Spleen (tissue), 11 donors: ENCODE results near the gene CD8B. TPM values are rescaled to one million over a fixed set of nuclear protein-coding genes. Genes with fewer than 3 reads are reported as not detected.
"Not testable (repeated sequence)": the region's sequence is repeated elsewhere in the genome, so short reads cannot be mapped to it uniquely, and the experiment has no call there.

ENCODE experiments used
- DNase-seq: peaks from one replicate; pipeline ENCODE4 v3.0.0-alpha.2; 2020
- H3K27ac ChIP-seq, 8 donors: fragments of 200-600 bp; sonication (generic) in 7 of 8; 1 replicate in 4 of 8; 2 replicates in 4 of 8; pipeline versions ENCODE4 v1.5.0 to v1.8.0; 2016 to 2021; ENCODE audit warnings: inconsistent platforms in 4 of 8, mild to moderate bottlenecking in 4 of 8, moderate library complexity in 1 of 8
- H3K27me3 ChIP-seq, 7 donors: fragments of 200-600 bp; sonication (generic) in 6 of 7; replicated peaks in 1 of 7; 1 replicate in 4 of 7; 2 replicates in 3 of 7; pipeline versions ENCODE4 v1.5.0 to v1.8.0; 2016 to 2021; ENCODE audit warnings: inconsistent platforms in 3 of 7, mild to moderate bottlenecking in 1 of 7
- H3K36me3 ChIP-seq, 6 donors: fragments of 200-600 bp; sonication (generic) in 5 of 6; 1 replicate in 4 of 6; 2 replicates in 2 of 6; pipeline versions ENCODE4 v1.5.0 to v1.8.0; 2016 to 2021; ENCODE audit warnings: inconsistent platforms in 2 of 6
- H3K4me1 ChIP-seq, 6 donors: fragments of 200-600 bp; sonication (generic) in 5 of 6; 1 replicate in 3 of 6; 2 replicates in 3 of 6; pipeline versions ENCODE4 v1.5.0 to v1.8.0; 2016 to 2021; ENCODE audit warnings: inconsistent platforms in 3 of 6
- H3K4me3 ChIP-seq, 8 donors: fragments of 200-600 bp; sonication (generic) in 7 of 8; 1 replicate in 4 of 8; 2 replicates in 4 of 8; pipeline versions ENCODE4 v1.5.0 to v1.8.0; 2016 to 2021; ENCODE audit warnings: inconsistent platforms in 4 of 8, mild to moderate bottlenecking in 4 of 8, moderate library complexity in 2 of 8
- H3K9me3 ChIP-seq, 8 donors: fragments of 200-600 bp; sonication (generic) in 7 of 8; 1 replicate in 4 of 8; 2 replicates in 4 of 8; pipeline versions ENCODE4 v1.5.0 to v1.8.0; 2016 to 2021; ENCODE audit warnings: inconsistent platforms in 4 of 8
- WGBS, 5 donors: extraction: QIAGEN DNeasy Blood & Tissue Kit in 3 of 5; methylation state at CpG; one replicate each; pipeline versions ENCODE4 v1.1.5 to v1.1.7; 2013 to 2018; 5-methylcytosine and 5-hydroxymethylcytosine counted together
- intact Hi-C: fragments of 100-400 bp; cut with DNase I; formaldehyde crosslinking; loops from one replicate; pipeline ENCODE4 v1.15.0; 2023; ENCODE audit warnings: low total_unique reads
- polyA plus RNA-seq, 3 donors: library from polyadenylated mRNA; stranded (reverse); fragments of 200-250 nt; gene quantifications; one replicate each; pipeline ENCODE4 v1.2.1, GENCODE V29; 2013
- total RNA-seq, 7 donors: library from RNA; depleted of rRNA in 3 of 7; stranded (reverse); fragments of >200 nt in 3 of 7; fragmentation: NEBNext Ultra II Directional in 4 of 7; extraction: Animal tissue kit (Norgen Biotek cat#: 25700) in 4 of 7; gene quantifications; one replicate each; pipeline versions ENCODE4 v1.1.0 to v1.2.1, GENCODE V29; 2016 to 2021
- donor health status: healthy with polysubstance abuse.
- donor health status: DM: no; HTN: no; CAD: no; lungs with moderate emphysema.
- donor health status: DM: no; HTN: no; CAD: no.
- donor health status: Bipolar disorder and iron deficiency.
- donor health status: healthy.
- donor health status: DM: no; HTN: no; CAD: no.
- donor health status: DM: yes; HTN: yes; CAD: no.

Gene CD8B
- total and polyA plus RNA-seq, 10 donors, result 5.0 to 24.3 (median 17.0) TPM

DNA sequence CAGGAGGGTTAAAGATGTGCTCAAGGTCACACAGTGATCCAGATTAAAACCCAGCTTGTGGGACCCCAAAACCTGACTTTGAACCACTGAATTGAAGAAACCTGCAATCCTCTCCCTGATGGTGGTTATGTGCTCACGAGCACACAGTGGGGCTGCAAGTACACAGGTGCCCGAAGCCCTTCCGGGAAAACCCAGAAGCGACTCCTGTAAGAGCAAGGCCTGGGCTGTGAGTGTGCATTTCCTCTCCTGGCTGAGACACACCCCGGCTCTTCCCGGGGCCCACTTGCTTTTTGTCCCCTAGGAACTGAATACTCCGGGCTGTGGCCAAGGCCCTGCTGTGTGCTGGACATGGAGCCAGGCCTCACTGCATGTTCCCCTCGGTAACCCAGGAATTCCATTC, 1.1 kb downstream of the CD8B start:
- H3K4me3 ChIP-seq, result peak overlapping the region in 3 of 8 donors; percentile 28 to 62 (median 37)
- peaks cover 0 to 39% (median 0%) of the 10 kb centered on the region in 7 donors for H3K27me3 ChIP-seq
- H3K4me1 ChIP-seq, H3K9me3 ChIP-seq, DNase-seq, intact Hi-C loops, H3K36me3 ChIP-seq: not testable (repeated sequence)
- 65 to 82% (median 77%) methylated on average over 7 to 8 of the region's 8 CpGs for WGBS, 5 donors
- H3K27ac ChIP-seq, result peak overlapping the region in 2 of 8 donors; percentile 66 to 69

DNA sequence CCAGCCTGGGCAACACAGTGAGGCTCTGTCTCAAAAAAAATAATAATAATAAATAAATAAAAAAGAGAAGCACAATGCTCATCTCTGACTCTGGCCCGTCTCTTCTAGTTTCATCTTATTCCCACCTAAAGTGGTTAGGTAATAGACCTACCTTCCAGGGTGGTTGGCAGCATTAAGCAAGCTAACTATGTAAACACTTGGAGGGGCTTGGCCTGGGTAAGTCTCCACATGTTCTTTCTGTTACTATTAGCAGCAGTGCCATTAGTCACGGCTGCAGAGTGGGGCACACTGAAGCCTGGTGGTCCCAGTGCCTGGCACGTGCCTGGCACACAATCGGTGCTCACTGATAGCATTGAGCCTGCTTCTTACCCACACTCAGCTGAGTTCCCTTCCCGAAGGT, 4.0 kb downstream of the CD8B start:
- intact Hi-C loops, H3K4me3 ChIP-seq, DNase-seq, H3K4me1 ChIP-seq, H3K27ac ChIP-seq, H3K36me3 ChIP-seq, H3K9me3 ChIP-seq: not testable (repeated sequence)
- WGBS, 5 donors, result 85 to 97% (median 91%) methylated on average over 4 to 5 of the region's 5 CpGs
- peaks cover 0 to 39% (median 0%) of the 10 kb centered on the region in 7 donors for H3K27me3 ChIP-seq

DNA sequence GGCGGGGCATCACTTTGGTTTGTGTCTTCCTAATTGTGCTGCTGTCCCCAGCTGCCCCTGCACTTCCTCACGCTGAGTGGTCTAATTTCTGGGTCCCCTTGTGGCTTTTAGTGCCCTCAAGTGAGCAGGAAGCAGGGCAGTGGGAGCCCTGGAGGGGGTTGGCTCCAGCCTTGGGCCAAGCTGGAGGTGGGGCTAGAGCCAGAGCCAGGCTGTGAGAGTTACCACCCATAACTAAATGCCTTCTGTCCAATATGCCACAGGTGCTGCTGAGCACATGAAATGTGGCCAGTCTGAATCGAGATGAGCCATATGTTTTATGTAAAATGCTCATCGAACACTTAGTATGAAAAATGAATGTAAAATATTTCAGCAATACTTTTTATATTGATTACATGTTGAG, 5.2 kb downstream of the CD8B start:
- H3K27ac ChIP-seq, DNase-seq, H3K9me3 ChIP-seq, H3K4me3 ChIP-seq, intact Hi-C loops, H3K36me3 ChIP-seq, H3K4me1 ChIP-seq: not testable (repeated sequence)
- H3K27me3 ChIP-seq, result peaks cover 0 to 29% (median 0%) of the 10 kb centered on the region in 7 donors
- WGBS, 5 donors, result 67 to 74% (median 68%) methylated on average over 2 to 4 of the region's 4 CpGs

DNA sequence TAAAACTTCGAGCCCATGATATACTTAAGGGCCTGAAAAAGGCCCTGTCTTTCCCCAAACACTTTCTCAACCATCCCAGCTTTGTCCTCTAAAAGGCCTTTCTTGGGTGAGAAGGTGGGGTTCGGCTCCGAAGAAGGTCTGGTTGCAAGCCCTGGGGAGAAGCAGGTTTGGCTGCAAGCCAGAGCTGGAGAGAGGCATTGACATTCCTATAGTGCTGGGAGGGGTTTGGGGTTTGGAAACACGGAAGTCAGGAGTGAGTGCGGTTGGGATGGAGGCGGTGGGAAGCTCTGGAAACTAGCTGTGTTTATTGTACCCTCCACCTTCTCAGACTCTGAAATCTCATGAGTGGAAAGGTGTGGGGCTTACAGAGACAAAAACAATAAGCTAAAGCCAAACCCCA, 5.7 kb downstream of the CD8B start:
- H3K9me3 ChIP-seq, H3K4me3 ChIP-seq, H3K4me1 ChIP-seq, intact Hi-C loops, H3K36me3 ChIP-seq, DNase-seq, H3K27ac ChIP-seq: not testable (repeated sequence)
- 64 to 87% (median 71%) methylated on average over 6 of the region's 6 CpGs for WGBS, 5 donors
- peaks cover 0 to 24% (median 0%) of the 10 kb centered on the region in 7 donors for H3K27me3 ChIP-seq

DNA sequence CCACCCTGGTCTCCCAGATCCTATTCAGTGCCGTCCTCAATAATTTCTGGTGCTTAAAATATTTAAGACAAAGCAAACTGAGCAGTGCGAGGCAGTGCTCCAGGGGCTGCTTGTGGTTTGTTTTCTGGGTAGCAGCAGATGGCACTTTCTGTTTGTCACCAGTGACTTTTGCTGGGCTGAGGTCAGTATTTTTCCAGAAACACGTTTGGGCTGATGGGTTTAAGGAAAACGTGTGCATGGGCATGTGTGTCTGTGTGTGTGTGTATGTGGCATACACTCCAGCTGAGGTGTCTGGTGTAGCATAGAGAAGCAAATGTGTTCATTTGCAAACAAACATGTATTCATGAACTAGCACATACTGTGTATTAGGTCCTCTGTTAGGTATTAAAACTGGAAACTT, 10.1 kb downstream of the CD8B start:
- H3K27ac ChIP-seq, H3K4me1 ChIP-seq, H3K36me3 ChIP-seq, DNase-seq, intact Hi-C loops, H3K9me3 ChIP-seq, H3K27me3 ChIP-seq, H3K4me3 ChIP-seq: not testable (repeated sequence)
- WGBS, 5 donors, result 55 to 76% (median 59%) methylated on average over 4 of the region's 4 CpGs

DNA sequence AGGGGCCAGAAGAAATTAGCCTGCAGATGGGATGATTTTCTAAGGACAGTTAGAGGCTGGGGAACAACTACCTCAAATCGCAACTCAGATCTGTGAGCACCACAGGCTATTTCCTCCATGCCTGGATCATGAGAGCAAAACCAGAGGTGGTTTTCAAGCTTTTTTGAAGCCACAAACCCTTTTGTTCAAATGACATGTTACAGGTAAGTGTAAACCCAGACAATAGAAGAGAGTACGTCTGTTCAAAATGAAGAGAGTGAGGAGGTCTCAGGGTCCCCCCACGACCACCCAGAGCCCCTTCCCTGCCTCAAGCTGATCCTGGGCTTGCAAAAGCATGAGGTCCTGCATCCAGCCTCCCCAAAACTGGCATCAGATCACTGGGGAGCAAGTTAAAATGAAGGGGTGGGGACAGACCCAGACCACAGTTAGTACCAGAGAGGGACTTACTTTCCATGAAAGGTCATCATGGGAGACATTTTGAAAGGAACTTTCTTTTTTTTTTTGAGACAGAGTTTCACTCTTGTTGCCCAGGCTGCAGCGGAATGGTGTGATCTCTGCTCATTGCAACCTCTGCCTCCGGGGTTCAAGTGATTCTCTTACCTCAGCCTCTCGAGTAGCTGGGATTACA, 19.0 kb downstream of the CD8B start:
- H3K4me3 ChIP-seq, H3K36me3 ChIP-seq, H3K27me3 ChIP-seq, H3K9me3 ChIP-seq, DNase-seq, H3K4me1 ChIP-seq, intact Hi-C loops: not testable (repeated sequence)
- peak overlapping the region in 3 of 8 donors; percentile 22 to 45 (median 30) for H3K27ac ChIP-seq
- 75 to 87% (median 82%) methylated on average over 6 of the region's 6 CpGs for WGBS, 5 donors

DNA sequence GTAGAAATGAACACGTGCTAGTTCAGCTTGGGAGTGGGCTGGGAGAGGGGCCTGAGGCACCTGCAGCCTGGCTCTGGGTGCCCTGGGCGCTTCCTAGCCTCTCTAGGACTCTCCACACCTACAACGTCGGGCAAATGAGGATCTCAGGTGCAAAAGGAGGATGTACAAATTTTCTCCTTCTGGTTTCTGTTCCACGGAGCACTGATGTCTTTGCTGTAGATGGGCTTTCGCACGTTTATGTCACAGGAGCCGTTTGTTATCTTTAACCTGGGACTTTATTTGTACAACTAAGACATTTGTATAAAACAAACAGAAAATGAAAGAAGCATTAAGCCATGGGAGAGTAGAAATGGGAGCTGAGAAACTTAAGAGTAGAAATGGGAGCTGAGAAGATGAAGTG, 20.4 kb downstream of the CD8B start:
- WGBS, 5 donors, result 68 to 87% (median 83%) methylated on average over 4 to 7 of the region's 8 CpGs
- peak overlapping the region in 1 of 8 donors; percentile 46 for H3K27ac ChIP-seq
- H3K36me3 ChIP-seq, DNase-seq, H3K9me3 ChIP-seq, H3K4me3 ChIP-seq, H3K4me1 ChIP-seq, H3K27me3 ChIP-seq, intact Hi-C loops: not testable (repeated sequence)

DNA sequence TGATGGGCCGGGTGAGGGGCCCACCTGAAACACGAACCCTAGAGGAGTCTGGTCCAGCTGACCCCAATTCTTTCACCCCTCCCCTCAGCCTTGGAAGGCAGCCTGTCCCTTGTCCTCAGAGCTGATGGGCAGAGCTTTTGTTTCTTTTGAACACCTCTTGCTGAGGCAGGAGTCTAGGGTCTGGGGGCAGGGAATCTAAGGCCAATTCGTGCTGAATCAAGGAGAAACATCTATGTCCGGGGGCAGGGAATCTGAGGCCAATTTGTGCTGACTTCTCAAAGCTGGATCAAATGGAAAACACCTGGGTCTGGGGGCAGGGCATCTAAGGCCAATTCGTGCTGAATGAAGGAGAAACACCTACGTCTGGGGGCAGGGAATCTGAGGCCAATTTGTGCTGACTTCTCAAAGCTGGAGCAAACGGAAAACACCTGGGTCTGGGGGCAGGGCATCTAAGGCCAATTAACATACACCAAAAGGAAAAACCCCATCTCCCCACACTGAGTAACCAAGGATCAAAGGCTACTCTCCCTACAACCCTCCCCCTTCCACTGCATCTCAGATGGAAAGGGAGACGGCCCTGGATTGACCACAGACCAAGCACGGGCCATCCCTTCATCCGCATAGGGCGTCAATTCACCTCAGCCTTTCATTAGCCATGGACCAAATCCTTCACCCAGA, 21.7 kb downstream of the CD8B start:
- H3K36me3 ChIP-seq, H3K4me3 ChIP-seq, H3K27me3 ChIP-seq, H3K27ac ChIP-seq, DNase-seq, intact Hi-C loops, H3K4me1 ChIP-seq, H3K9me3 ChIP-seq: not testable (repeated sequence)
- WGBS, 5 donors, result 77 to 91% (median 80%) methylated on average over 6 to 9 of the region's 11 CpGs

DNA sequence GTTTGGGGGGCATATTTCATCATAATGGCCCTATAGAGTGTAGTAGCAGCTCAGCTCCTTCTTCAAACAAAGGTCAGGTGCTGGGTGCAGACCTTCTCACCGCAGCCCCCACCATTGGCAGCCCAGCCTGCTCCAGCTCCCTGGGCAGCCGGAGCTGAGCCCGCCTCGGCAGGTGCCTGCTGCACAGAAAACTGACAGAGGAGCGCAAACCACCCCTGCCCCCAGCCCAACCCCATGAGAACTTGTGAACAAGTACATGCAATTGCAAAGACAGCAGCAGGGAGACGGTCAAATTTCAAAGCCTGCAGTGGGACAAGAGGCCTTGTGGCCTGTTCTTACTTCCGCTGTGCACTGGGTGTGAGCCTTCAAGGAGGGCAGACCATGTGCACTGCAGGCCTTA, 22.2 kb downstream of the CD8B start:
- H3K4me3 ChIP-seq, H3K27me3 ChIP-seq, H3K36me3 ChIP-seq, DNase-seq, H3K9me3 ChIP-seq, H3K4me1 ChIP-seq, H3K27ac ChIP-seq, intact Hi-C loops: not testable (repeated sequence)
- 80 to 96% (median 89%) methylated on average over 1 to 7 of the region's 7 CpGs for WGBS, 5 donors

DNA sequence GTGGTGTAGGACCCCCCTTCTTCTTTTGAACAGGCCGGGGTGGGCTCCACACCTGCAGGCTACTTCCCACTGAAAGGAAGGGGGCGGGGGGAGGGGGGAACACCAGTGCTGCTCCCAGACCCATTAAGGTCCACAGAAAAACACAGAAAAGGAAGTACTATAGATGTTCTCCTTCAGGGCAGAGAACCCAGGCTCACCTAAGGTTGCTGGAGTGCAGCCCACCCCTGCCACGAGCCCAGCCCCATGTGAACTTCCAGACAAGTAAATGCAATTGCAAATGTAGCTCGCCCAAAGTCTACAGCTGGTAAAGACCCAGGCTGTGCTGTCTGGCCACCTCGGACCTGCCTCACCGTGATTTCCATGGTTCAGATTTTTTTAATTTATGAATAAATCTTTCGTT, 24.0 kb downstream of the CD8B start:
- H3K27me3 ChIP-seq, H3K36me3 ChIP-seq, DNase-seq, H3K9me3 ChIP-seq, H3K4me1 ChIP-seq, H3K4me3 ChIP-seq, intact Hi-C loops: not testable (repeated sequence)
- H3K27ac ChIP-seq, result peak overlapping the region in 2 of 8 donors; percentile 39 to 54
- 10 to 59% (median 38%) methylated on average over 5 to 7 of the region's 7 CpGs for WGBS, 5 donors
